K562 (cell line): ENCODE data around the gene RAB31. TPM values are rescaled to one million over a fixed set of nuclear protein-coding genes. Genes with fewer than 3 reads are reported as not detected.

Experiments
- ARID3A ChIP-seq: IDR thresholded peaks from 2 replicates; pipeline ENCODE4 v1.6.1; 2012; ENCODE audit warnings: low read depth, low read length, improper control_type of control experiment, borderline replicate concordance
- CREBBP ChIP-seq: IDR thresholded peaks from one replicate; pipeline ENCODE4 v1.6.1; 2012; ENCODE audit warnings: low read depth, mild to moderate bottlenecking, control low read depth, inconsistent platforms, low read length
- GABPB1 ChIP-seq: sonication (generic); formaldehyde crosslinking; IDR thresholded peaks from 2 replicates; pipeline ENCODE4 v1.8.0; 2022; ENCODE audit warnings: mild to moderate bottlenecking, missing genetic modification reagents
- GTF3C2 ChIP-seq: IDR thresholded peaks from 3 replicates; pipeline ENCODE4 v1.6.1; 2011; ENCODE audit warnings: borderline replicate concordance, mild to moderate bottlenecking, moderate library complexity; ENCODE audit not compliant: insufficient read length; ENCODE audit errors: extremely low read depth
- HES1 ChIP-seq: fragments of 450-650 bp; IDR thresholded peaks from 2 replicates; pipeline ENCODE4 v1.6.1; 2016; ENCODE audit warnings: low read depth, mild to moderate bottlenecking, moderate library complexity
- HMG20B ChIP-seq: fragments of 250-450 bp; sonication (Bioruptor Pico); IDR thresholded peaks from 2 replicates; pipeline ENCODE4 v1.5.0; 2021; ENCODE audit warnings: mild to moderate bottlenecking
- JUN ChIP-seq, 2 experiments: sonication (generic) in 1 of 2; formaldehyde crosslinking in 1 of 2; IDR thresholded peaks; 2 replicates each; pipeline versions ENCODE4 v1.6.1 to v1.8.0; 2012 to 2022; ENCODE audit warnings: borderline replicate concordance in 2 of 2, mild to moderate bottlenecking in 2 of 2, improper control_type of control experiment in 1 of 2, low read depth in 1 of 2, low read length in 1 of 2, missing genetic modification reagents in 1 of 2
- MLX ChIP-seq, 2 experiments: fragments of 450-650 bp in 1 of 2; sonication (generic) in 1 of 2; formaldehyde crosslinking; conservative IDR thresholded peaks; 2 replicates each; pipeline versions ENCODE4 v1.4.0 to v1.8.1; 2020 to 2022; ENCODE audit warnings: mild to moderate bottlenecking in 1 of 2, missing genetic modification reagents in 1 of 2
- NFE2 ChIP-seq: IDR thresholded peaks from 2 replicates; pipeline ENCODE4 v1.6.1; 2014; ENCODE audit warnings: antibody characterized with exemption, low read depth
- NR4A1 ChIP-seq, 2 experiments: fragments of 250-450 bp in 1 of 2; fragments of 450-650 bp in 1 of 2; sonication (Bioruptor Pico) in 1 of 2; IDR thresholded peaks; 2 replicates each; pipeline versions ENCODE4 v1.4.0 to v1.6.1; 2016 to 2020; ENCODE audit warnings: mild to moderate bottlenecking in 2 of 2, missing compliant biosample characterization in 1 of 2, missing genetic modification characterization in 1 of 2, moderate library complexity in 1 of 2
- PHB2 ChIP-seq: fragments of 450-650 bp; IDR thresholded peaks from 2 replicates; pipeline ENCODE4 v1.6.1; 2017; ENCODE audit warnings: low read depth
- PHF20 ChIP-seq: fragments of 450-650 bp; IDR thresholded peaks from 2 replicates; pipeline ENCODE4 v1.6.1; 2018; ENCODE audit not compliant: partially characterized antibody
- PHF8 ChIP-seq: fragments of 200-600 bp; sonication (generic); IDR thresholded peaks from 2 replicates; pipeline ENCODE4 v1.6.1; 2012; ENCODE audit warnings: mixed run types, mild to moderate bottlenecking, inconsistent platforms, low read length, moderate library complexity, borderline replicate concordance
- PRMT5 ChIP-seq: sonication (generic); formaldehyde crosslinking; IDR thresholded peaks from 2 replicates; pipeline ENCODE4 v1.5.0; 2020; ENCODE audit warnings: missing genetic modification reagents
- SIN3A ChIP-seq, 2 experiments: fragments of 150-350 bp in 1 of 2; IDR thresholded peaks; 2 replicates each; pipeline ENCODE4 v1.6.1; 2011 to 2016; ENCODE audit warnings: borderline replicate concordance in 2 of 2, low read depth in 2 of 2, low read length in 2 of 2, mild to moderate bottlenecking in 2 of 2, moderate library complexity in 2 of 2; ENCODE audit not compliant: control insufficient read depth in 1 of 2
- SIRT6 ChIP-seq: IDR thresholded peaks from one replicate; pipeline ENCODE4 v1.6.1; 2012; ENCODE audit warnings: low read depth, mild to moderate bottlenecking, control low read depth, inconsistent platforms, low read length, moderate library complexity
- SIX5 ChIP-seq, 2 experiments: IDR thresholded peaks; 2 replicates each; pipeline ENCODE4 v1.6.1; 2011; ENCODE audit warnings: low read length in 2 of 2, borderline replicate concordance in 1 of 2, low read depth in 1 of 2, mild to moderate bottlenecking in 1 of 2, moderate library complexity in 1 of 2; ENCODE audit not compliant: insufficient read depth in 1 of 2
- ZFX ChIP-seq: sonication (generic); formaldehyde crosslinking; IDR thresholded peaks from 2 replicates; pipeline ENCODE4 v1.8.0; 2022; ENCODE audit warnings: mild to moderate bottlenecking, missing genetic modification reagents, moderate library complexity
- ZKSCAN1 ChIP-seq: fragments of 150-350 bp; IDR thresholded peaks from 2 replicates; pipeline ENCODE4 v1.6.1; 2016; ENCODE audit warnings: low read depth, low read length
- ZNF184 ChIP-seq: sonication (generic); formaldehyde crosslinking; IDR thresholded peaks from 2 replicates; pipeline ENCODE4 v1.5.0; 2020; ENCODE audit warnings: missing genetic modification reagents
- ZNF830 ChIP-seq: fragments of 250-450 bp; sonication (Bioruptor Pico); IDR thresholded peaks from 2 replicates; pipeline ENCODE4 v1.5.0; 2021; ENCODE audit warnings: mild to moderate bottlenecking
- polyA plus RNA-seq, 8 experiments: library from polyadenylated mRNA; depleted of rRNA in 4 of 8; stranded (reverse) in 5 of 8; unstranded in 3 of 8; fragments of >200 nt; fragmentation: Nextera tagmentation in 2 of 8; fragmentation: Illumina TruSeq in 1 of 8; extraction: Ambion mirVana in 2 of 8; extraction: Trizol in 1 of 8; gene quantifications; 2 replicates each; pipeline versions ENCODE4 v1.2.1 to v1.2.3, GENCODE V29; 2011 to 2014; ENCODE audit warnings: inconsistent platforms in 1 of 8, missing spikeins in 1 of 8
- total RNA-seq, 7 experiments: library from RNA; depleted of rRNA in 6 of 7; stranded (reverse); fragments of >200 nt in 6 of 7; fragmentation: Illumina TruSeq in 2 of 7; extraction: Trizol in 2 of 7; gene quantifications; 2 replicates each; pipeline versions ENCODE4 v1.2.1 to v1.2.3, GENCODE V29; 2011 to 2021; ENCODE audit warnings: low replicate concordance in 1 of 7

The RAB31 gene
- total and polyA plus RNA-seq, 9 of the 15 experiments (the other 6 are each of a cell fraction or from before 2014, with no cell fraction given): 20.7 to 70.4 (median 41.3) TPM

- no peak for TF ChIP-seq GTF3C2
- no peak for TF ChIP-seq PHF20
- TF ChIP-seq SIN3A (IDR thresholded peaks at IDR 0.05; ENCODE audit: borderline replicate concordance in 2 of 2, control insufficient read depth in 1 of 2, low read depth in 2 of 2, low read length in 2 of 2): no peak
- no peak; the same call in 1 of the 2 replicates for TF ChIP-seq NFE2
- TF ChIP-seq PHB2: peak; percentile 39; the same call in 1 of the 2 replicates
- no peak for TF ChIP-seq ZNF184
- no peak for TF ChIP-seq GABPB1
- no peak for TF ChIP-seq SIRT6
- TF ChIP-seq HMG20B (CRISPR knock-in tag): no peak
- no peak for TF ChIP-seq CREBBP
- TF ChIP-seq ARID3A: no peak
- no peak for TF ChIP-seq ZNF830 (CRISPR knock-in tag)
- TF ChIP-seq JUN (IDR thresholded peaks at IDR 0.05; ENCODE audit: borderline replicate concordance, low read depth, low read length): no peak
- TF ChIP-seq JUN (CRISPR knock-in tag; IDR thresholded peaks at IDR 0.05; ENCODE audit: borderline replicate concordance): no peak
- no peak for TF ChIP-seq MLX (CRISPR knock-in tag; conservative IDR thresholded peaks at IDR 0.05)
- 0 out of 2 replicates have a peak, but pooled peaks have one; percentile 33 for TF ChIP-seq ZKSCAN1
- TF ChIP-seq PRMT5 (CRISPR knock-in tag): no peak
- TF ChIP-seq SIX5 (IDR thresholded peaks at IDR 0.05; ENCODE audit: borderline replicate concordance in 1 of 2, insufficient read depth in 1 of 2, low read depth in 1 of 2, low read length in 2 of 2): no peak
- 0 out of 2 replicates have a peak, but pooled peaks have one; percentile 25 for TF ChIP-seq HES1
- TF ChIP-seq NR4A1 (CRISPR knock-in tag; IDR thresholded peaks at IDR 0.05): no peak
- no peak for TF ChIP-seq NR4A1 (tag; IDR thresholded peaks at IDR 0.05)
- no peak for TF ChIP-seq PHF8
- TF ChIP-seq ZFX (CRISPR knock-in tag): no peak
Observed at GRCh38 chr18:9823805-9824473, 115.8 kb downstream of the RAB31 start (continued).
